ENCODE results near the gene ANO1. TPM values are rescaled to one million over a fixed set of nuclear protein-coding genes. Genes with fewer than 3 reads are reported as not detected.

ANO1 gene
- total RNA-seq, 4 donors from 2014 or later: 1.7 to 13.9 (median 5.3) TPM

DNA sequence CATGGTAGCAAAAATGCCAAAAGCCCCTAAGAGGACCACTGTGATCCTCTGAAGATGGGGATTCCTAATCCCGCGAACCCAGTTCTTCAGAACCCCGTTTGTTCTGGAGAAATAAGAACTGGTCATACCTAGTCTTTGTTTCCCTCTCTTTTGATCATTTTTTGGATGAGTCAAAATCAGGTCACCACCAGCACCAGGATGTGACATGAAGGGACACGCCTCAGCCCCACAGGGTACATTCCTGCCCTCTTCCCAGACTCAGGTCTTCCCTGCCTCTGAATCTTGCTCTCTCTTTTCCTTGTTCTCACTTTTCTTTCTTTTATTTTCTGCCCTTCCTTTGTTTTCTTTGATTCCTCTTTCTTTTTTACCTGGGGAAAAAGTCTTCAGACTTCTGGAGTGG, 14.6 kb upstream of the ANO1 start:
- ATAC-seq (ENCODE audit: low FRiP score): no peak
- DNase-seq (ENCODE audit: low spot score): no peak
- no peak for TF ChIP-seq CTCF (IDR thresholded peaks at IDR 0.05)

DNA sequence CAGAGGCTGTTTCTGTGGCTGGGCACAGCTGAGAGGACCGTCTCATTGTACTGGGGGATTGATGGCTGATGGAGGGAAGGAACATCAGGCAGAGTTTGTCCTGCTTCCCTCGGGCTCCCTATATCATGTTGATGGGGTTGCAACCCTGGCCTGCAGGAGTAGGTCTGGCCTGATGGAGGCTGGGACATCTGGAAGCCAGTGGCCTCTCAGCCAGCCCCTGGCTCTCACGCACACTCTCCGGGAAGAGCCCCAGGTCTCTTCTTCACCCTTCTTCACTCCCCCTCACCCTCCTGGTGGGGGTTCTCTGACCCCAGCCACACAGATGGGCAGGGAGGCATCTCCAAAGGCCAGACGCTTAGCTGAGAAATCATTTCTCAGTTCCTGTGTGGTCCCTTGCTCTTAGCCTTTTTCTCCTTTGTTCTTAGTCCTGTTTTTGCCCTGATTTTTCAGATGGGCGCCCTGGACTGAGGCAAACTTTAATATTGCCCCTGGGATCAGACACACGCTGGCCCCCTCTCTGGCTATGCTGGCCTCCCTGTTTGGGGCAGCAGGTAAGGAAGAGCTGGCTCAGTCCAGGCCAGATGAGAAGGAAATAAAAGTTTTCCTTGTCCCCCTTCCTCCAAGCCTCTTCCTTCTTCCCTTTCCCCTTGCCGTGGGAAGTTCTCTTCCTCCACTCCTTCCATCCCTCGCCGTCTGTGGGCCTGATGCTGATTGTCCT, 13.9 kb upstream of the ANO1 start:
- no peak for DNase-seq (ENCODE audit: low spot score)
- no peak for ATAC-seq (ENCODE audit: low FRiP score)
- no peak for TF ChIP-seq CTCF (IDR thresholded peaks at IDR 0.05)

GRCh38 chr11:70064726-70065317, 13.3 kb upstream of the ANO1 start:
- no peak for TF ChIP-seq CTCF (IDR thresholded peaks at IDR 0.05)
- ATAC-seq (ENCODE audit: low FRiP score) (no peak), DNase-seq (ENCODE audit: low spot score) (no peak)

DNA sequence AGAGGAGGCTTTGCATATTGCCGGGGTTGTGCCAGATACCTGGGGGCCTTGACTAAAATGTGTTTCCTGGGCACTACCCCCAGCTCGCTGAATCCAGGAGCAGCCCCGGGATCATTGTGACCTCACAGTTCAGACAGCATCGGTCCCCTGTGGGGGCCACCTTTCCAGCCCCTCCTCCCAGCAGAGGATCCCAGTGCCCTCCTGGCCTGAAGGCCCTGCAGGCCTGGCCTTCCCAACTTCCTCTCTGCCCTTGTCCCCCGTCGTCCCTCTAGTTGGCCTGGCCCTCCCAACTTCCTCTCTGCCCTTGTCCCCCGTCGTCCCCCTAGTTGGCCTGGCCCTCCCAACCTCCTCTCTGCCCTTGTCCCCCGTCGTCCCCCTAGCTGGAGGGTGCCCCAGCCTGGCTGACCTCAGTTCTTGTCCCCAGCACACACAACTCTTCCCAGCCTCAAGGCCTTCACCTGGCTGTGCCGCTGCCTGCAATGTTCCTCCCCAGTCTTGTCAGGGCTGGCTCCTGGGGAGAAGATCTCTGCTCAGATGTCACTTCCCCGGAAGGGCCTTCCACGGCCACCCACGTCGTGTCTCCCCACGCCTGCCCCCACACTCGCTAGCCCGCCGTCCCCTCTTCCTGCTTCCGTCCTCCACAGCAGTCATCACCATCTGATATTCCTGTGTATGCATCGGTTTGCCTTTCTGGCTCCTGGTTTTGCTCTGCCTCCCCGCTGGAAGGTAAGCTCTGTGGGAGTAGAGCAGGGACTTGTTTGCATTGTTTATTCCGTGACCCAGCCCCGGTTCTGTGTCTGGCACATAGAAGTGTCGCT, 12.6 kb upstream of the ANO1 start:
- no peak for TF ChIP-seq CTCF (IDR thresholded peaks at IDR 0.05)
- ATAC-seq (ENCODE audit: low FRiP score) (no peak), DNase-seq (ENCODE audit: low spot score) (no peak)

DNA sequence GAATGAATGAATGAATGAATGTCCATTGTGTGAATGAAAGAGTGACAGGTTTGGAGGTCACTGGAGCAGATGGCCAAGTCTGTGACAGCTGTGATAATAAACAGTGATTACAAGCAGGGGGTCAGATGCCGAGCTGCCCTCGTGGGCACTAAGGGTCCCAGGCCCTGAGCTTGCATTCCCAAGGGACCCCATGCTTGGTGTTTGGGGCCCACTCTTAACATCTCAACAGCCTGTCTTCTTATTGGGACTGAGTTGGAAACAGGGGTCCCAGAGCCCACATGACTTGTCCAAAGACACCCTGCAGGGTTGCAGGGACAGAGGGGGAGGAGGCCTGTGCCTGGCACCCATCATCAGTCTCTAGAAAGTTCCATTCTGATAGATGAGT, 12.0 kb upstream of the ANO1 start:
- ATAC-seq (ENCODE audit: low FRiP score) (no peak), DNase-seq (ENCODE audit: low spot score) (no peak)
- no peak for TF ChIP-seq CTCF (IDR thresholded peaks at IDR 0.05)

- ATAC-seq (ENCODE audit: low FRiP score) (no peak), DNase-seq (ENCODE audit: low spot score) (no peak)
- TF ChIP-seq CTCF (IDR thresholded peaks at IDR 0.05): no peak
Measured at GRCh38 chr11:70066628-70067027, 11.5 kb upstream of the ANO1 start.
